Measurements from ENCODE around the gene NDOR1. TPM values are rescaled to one million over a fixed set of nuclear protein-coding genes. Genes with fewer than 3 reads are reported as not detected.

Gene NDOR1
- total and polyA plus RNA-seq, 2 of the 8 experiments (the other 6 are each of a cell fraction or from before 2014, with no cell fraction given): 25.7 to 32.3 TPM

- H4K5ac ChIP-seq (ENCODE audit: insufficient read length, low read depth, low read length): no peak overlapping the region
- H3K56ac ChIP-seq (replicated peaks; ENCODE audit: insufficient read length, low read depth, low read length): no peak overlapping the region
- no peak overlapping the region for H3K18ac ChIP-seq (ENCODE audit: extremely low read depth, low read length)
- peaks cover 0 to 20% (median 11%) of the 10 kb centered on the region in 4 experiments; a peak in 6 of 7 replicates for H3K4me1 ChIP-seq (replicated peaks in 1 of 4; ENCODE audit: control insufficient read depth in 3 of 4, insufficient read depth in 4 of 4, low read length in 3 of 4)
- H3K23ac ChIP-seq (ENCODE audit: insufficient read length): no peak overlapping the region
- peaks cover 7% of the 10 kb centered on the region; the same call in 1 of the 2 replicates for H3K23me2 ChIP-seq (ENCODE audit: low read depth, low read length)
- H3K4me3 ChIP-seq (ENCODE audit: extremely low read depth in 1 of 4, insufficient read depth in 2 of 4, low read depth in 3 of 4, low read length in 4 of 4): no peak overlapping the region
- H2BK120ac ChIP-seq (replicated peaks; ENCODE audit: low read depth, low read length): no peak overlapping the region
- no peak overlapping the region for H2AFZ ChIP-seq (ENCODE audit: low read length)
- H2BK20ac ChIP-seq (ENCODE audit: low read length): no peak overlapping the region
- peak overlapping the region; percentile 53 for H3K4ac ChIP-seq (replicated peaks; ENCODE audit: insufficient read length, low read depth, low read length)
- no peaks in the 10 kb centered on the region for H3K36me3 ChIP-seq (ENCODE audit: control insufficient read depth in 2 of 4, insufficient read depth in 4 of 4, low read length in 3 of 4)
- no peak overlapping the region for H2BK5ac ChIP-seq (ENCODE audit: low read depth, low read length)
- peaks cover 2 to 15% of the 10 kb centered on the region in 2 experiments for H4K20me1 ChIP-seq (replicated peaks in 1 of 2; ENCODE audit: control insufficient read depth in 1 of 2, insufficient read depth in 2 of 2, low read length in 2 of 2)
- no peak for FAIRE-seq
- ChIA-PET POLR2A (ENCODE audit: partially characterized antibody) (interaction anchor here (0.8 to 3.7 kb wide), 14 partner anchors 10 to 105 kb away, joined by 3 to 15 read pairs (median 4); partner anchors contain the start of genes ANAPC2, SSNA1, TPRN and TUBB4B), CTCF (ENCODE audit: partially characterized antibody) (interaction anchor here (0.6 to 3.9 kb wide), 23 partner anchors 8 to 178 kb away, joined by 3 to 47 read pairs (median 4); partner anchors contain the start of genes ABCA2, ANAPC2, CLIC3 and GRIN1)
- H2BK15ac ChIP-seq (ENCODE audit: low read length): no peak overlapping the region
- 94% methylated on average over 39 of the region's 45 CpGs; no CpG with 5 or more reads in 1 of the 2 experiments for WGBS, 2 experiments (ENCODE audit: extremely low coverage in 1 of 2, insufficient coverage in 1 of 2, insufficient read length in 1 of 2, insufficient replicate concordance in 2 of 2, low coverage in 1 of 2, low lambda C conversion rate in 2 of 2, missing lambda C conversion rate in 1 of 2)
- H3K79me2 ChIP-seq (ENCODE audit: control insufficient read depth in 1 of 2, insufficient read depth in 2 of 2, low read length in 2 of 2): no peaks in the 10 kb centered on the region
- H2AK5ac ChIP-seq (ENCODE audit: low read depth, low read length): no peak overlapping the region
- H3K4me2 ChIP-seq (ENCODE audit: insufficient read depth in 1 of 2, low read depth in 2 of 2, low read length in 2 of 2): no peak overlapping the region
- H3K79me1 ChIP-seq (ENCODE audit: low read depth, low read length): no peaks in the 10 kb centered on the region
- no peak overlapping the region for H4K8ac ChIP-seq (ENCODE audit: extremely low read depth, insufficient read depth, low read length)
- H3K27ac ChIP-seq (ENCODE audit: low read depth, low read length): no peak overlapping the region
- no peak overlapping the region for H3K9ac ChIP-seq (replicated peaks in 1 of 4; ENCODE audit: extremely low read depth in 1 of 4, low read depth in 3 of 4, low read length in 3 of 4)
- peaks cover 9 to 35% (median 28%) of the 10 kb centered on the region in 4 experiments for H3K27me3 ChIP-seq (replicated peaks in 1 of 4; ENCODE audit: control insufficient read depth in 3 of 4, extremely low read depth in 1 of 4, insufficient read depth in 3 of 4, low read length in 3 of 4)
- peak overlapping the region; percentile 68; the same call in 1 of the 2 replicates for H2BK12ac ChIP-seq (ENCODE audit: low read depth, low read length)
- no peak overlapping the region for H3K14ac ChIP-seq (ENCODE audit: insufficient read length)
- H3K9me3 ChIP-seq (ENCODE audit: insufficient read depth in 2 of 2, low read depth in 1 of 2, low read length in 1 of 2): no peaks in the 10 kb centered on the region
- H4K91ac ChIP-seq (replicated peaks; ENCODE audit: insufficient read length, low read length): no peak overlapping the region
- DNase-seq (ENCODE audit: low read depth in 1 of 2, low spot score in 2 of 2): no peak
- TF ChIP-seq PHF8 (conservative IDR thresholded peaks at IDR 0.05; ENCODE audit: low read depth, low read length): no peak
- TF ChIP-seq E2F6 (IDR thresholded peaks at IDR 0.05): no peak
- no peak for TF ChIP-seq TCF12 (IDR thresholded peaks at IDR 0.05; ENCODE audit: low read depth, low read length)
- no peak for TF ChIP-seq CREB1 (IDR thresholded peaks at IDR 0.05)
- no peak for TF ChIP-seq SRF (IDR thresholded peaks at IDR 0.05; ENCODE audit: low read depth, low read length)
- no peak for TF ChIP-seq YY1 (IDR thresholded peaks at IDR 0.05; ENCODE audit: low read depth, low read length)
- TF ChIP-seq GABPA (IDR thresholded peaks at IDR 0.05; ENCODE audit: borderline replicate concordance, insufficient read depth, low read length): no peak
- no peak for TF ChIP-seq SAP30 (IDR thresholded peaks at IDR 0.05; ENCODE audit: insufficient read depth, insufficient replicate concordance, low read length)
- TF ChIP-seq ZNF274 (IDR thresholded peaks at IDR 0.05; ENCODE audit: borderline replicate concordance, extremely low read depth, low read length): no peak
These were observed 31.5 kb upstream of the NDOR1 start for GRCh38 chr9:137173796-137174664.

Measured in H1 (cell line).